Muscle of arm (tissue), 12 donors: ENCODE data around the gene MYL1. TPM values are rescaled to one million over a fixed set of nuclear protein-coding genes. Genes with fewer than 3 reads are reported as not detected.

ENCODE experiments used
- DNase-seq: peaks from one replicate; pipeline ENCODE4 v3.0.0-alpha.2; 2013
- polyA plus RNA-seq, 12 donors: library from polyadenylated mRNA; unstranded; fragments of 120-200 nt; gene quantifications; one replicate each; pipeline ENCODE4 v1.2.1, GENCODE V29; 2013; ENCODE audit not compliant: insufficient read length in 12 of 12

Gene MYL1
- polyA plus RNA-seq, 12 donors = 2,610 to 11,489 (median 7,577) TPM

GRCh38 chr2:210286123-210286680, 28.8 kb downstream of the MYL1 start:
- no peak for DNase-seq

- no peak for DNase-seq
These were observed 37.8 kb downstream of the MYL1 start for GRCh38 chr2:210277133-210277532.

GRCh38 chr2:210271300-210271699, 43.7 kb downstream of the MYL1 start:
- no peak for DNase-seq

- DNase-seq = no peak
These were observed 45.8 kb downstream of the MYL1 start for GRCh38 chr2:210269148-210269547.

GRCh38 chr2:210268281-210268680, 46.7 kb downstream of the MYL1 start:
- no peak for DNase-seq

- DNase-seq = no peak
These were observed 47.3 kb downstream of the MYL1 start for GRCh38 chr2:210267698-210268097.

- no peak for DNase-seq
These were observed 50.7 kb downstream of the MYL1 start for GRCh38 chr2:210264282-210264681.

- DNase-seq = no peak
These were observed 51.1 kb downstream of the MYL1 start for GRCh38 chr2:210263841-210264240.

- DNase-seq = no peak
These were observed 52.9 kb downstream of the MYL1 start for GRCh38 chr2:210262036-210262435.

- no peak for DNase-seq
These were observed 55.3 kb downstream of the MYL1 start for GRCh38 chr2:210259687-210260086.

- no peak for DNase-seq
These were observed 62.0 kb downstream of the MYL1 start for GRCh38 chr2:210252699-210253606.

GRCh38 chr2:210250622-210251021, 64.4 kb downstream of the MYL1 start:
- DNase-seq = no peak

Other genes with a start within 250 kb of the MYL1 start
- gene KANSL1L, start 143.8 kb downstream of the MYL1 start, polyA plus RNA-seq = 10 to 100 TPM in 11 of 12 donors, not detected in 1; 17.0 to 31.9 (median 23.5) TPM
- 10 to 100 TPM in 5 of 12 donors, 1 to 10 TPM in 5, not detected in 2; 4.5 to 14.4 (median 9.4) TPM for gene ACADL, start 89.7 kb downstream of the MYL1 start, polyA plus RNA-seq
- gene LANCL1, start 161.6 kb upstream of the MYL1 start, polyA plus RNA-seq = 10 to 100 TPM in 11 of 12 donors, not detected in 1; 42.5 to 75.0 (median 59.1) TPM
- gene CPS1, start 241.4 kb upstream of the MYL1 start, polyA plus RNA-seq = 10 to 100 TPM in 1 of 12 donors, 1 to 10 TPM in 10, not detected in 1; 1.6 to 36.1 (median 3.2) TPM